Embryonic facial prominence (tissue), 1 donor: ENCODE results near the gene GAB1.

Source experiments
- DNase-seq: peaks from one replicate; pipeline ENCODE4 v3.0.0-alpha.2; 2016; ENCODE audit errors: extremely low spot score

Gene GAB1

GRCh38 chr4:143417679-143418403 lies 81.2 kb downstream of the GAB1 start:
- DNase-seq, result no peak

GRCh38 chr4:143420227-143420626 lies 83.6 kb downstream of the GAB1 start:
- no peak for DNase-seq

- no peak for DNase-seq
These were observed 84.9 kb downstream of the GAB1 start for GRCh38 chr4:143421609-143422008.

- DNase-seq, result no peak
These were observed 87.6 kb downstream of the GAB1 start for GRCh38 chr4:143424276-143424675.

- no peak for DNase-seq
These were observed 95.0 kb downstream of the GAB1 start for GRCh38 chr4:143431526-143432257.

GRCh38 chr4:143432258-143432591 lies 95.5 kb downstream of the GAB1 start:
- no peak for DNase-seq

- no peak for DNase-seq
These were observed 96.6 kb downstream of the GAB1 start for GRCh38 chr4:143433231-143433630.

- no peak for DNase-seq
These were observed 99.3 kb downstream of the GAB1 start for GRCh38 chr4:143435955-143436354.

- DNase-seq, result no peak
These were observed 100.8 kb downstream of the GAB1 start for GRCh38 chr4:143437476-143437875.

- DNase-seq, result no peak
These were observed 101.3 kb downstream of the GAB1 start for GRCh38 chr4:143437937-143438336.

GRCh38 chr4:143438710-143439109 lies 102.0 kb downstream of the GAB1 start:
- DNase-seq, result no peak

- no peak for DNase-seq
These were observed 104.4 kb downstream of the GAB1 start for GRCh38 chr4:143441109-143441508.

GRCh38 chr4:143441678-143442077 lies 105.0 kb downstream of the GAB1 start:
- no peak for DNase-seq

GRCh38 chr4:143443728-143444127 lies 107.1 kb downstream of the GAB1 start:
- DNase-seq, result no peak

GRCh38 chr4:143451186-143451585 lies 114.5 kb downstream of the GAB1 start:
- DNase-seq, result no peak

- DNase-seq, result no peak
These were observed 118.5 kb downstream of the GAB1 start for GRCh38 chr4:143455211-143455610.

- no peak for DNase-seq
These were observed 122.3 kb downstream of the GAB1 start for GRCh38 chr4:143458966-143459365.

GRCh38 chr4:143473334-143474126 lies 136.9 kb downstream of the GAB1 start:
- no peak for DNase-seq

- DNase-seq, result no peak
These were observed 140.8 kb downstream of the GAB1 start for GRCh38 chr4:143477487-143477886.

- no peak for DNase-seq
These were observed 144.7 kb downstream of the GAB1 start for GRCh38 chr4:143481361-143481760.

- peak; percentile 14 for DNase-seq
These were observed 146.2 kb downstream of the GAB1 start for GRCh38 chr4:143482840-143483239.

- no peak for DNase-seq
These were observed 149.6 kb downstream of the GAB1 start for GRCh38 chr4:143486314-143486713.

GRCh38 chr4:143488687-143489086 lies 152.0 kb downstream of the GAB1 start:
- no peak for DNase-seq
